Activated naive CD8-positive, alpha-beta T cell treated with anti-CD3 and anti-CD28 coated beads, Interleukin-2, amount 10 ng/mL, durations not matched to agents 7 days and 5 days (primary cell): ENCODE results near the gene TRIM46. TPM values are rescaled to one million over a fixed set of nuclear protein-coding genes. Genes with fewer than 3 reads are reported as not detected.

ENCODE experiments used
- ATAC-seq: fragments of 150-1000 bp; cut with Tn5 transposase; one replicate; pipeline ENCODE4 v1.10.0; 2021; ENCODE audit warnings: low read depth, moderate library complexity
- POLR2A ChIA-PET: fragments of 350-600 bp; sonication (Branson Sonifier 250); formaldehyde crosslinking; loops from one replicate; lab custom pipeline; 2021; ENCODE audit warnings: antibody characterized with exemption; lab: Charles Lee
- DNase-seq: peaks from one replicate; pipeline ENCODE4 v3.0.0; 2021
- H3K27ac Mint-ChIP-seq: one replicate; pipeline ENCODE4 v1.8.0; 2022; ENCODE audit warnings: mild to moderate bottlenecking, mixed read lengths
- H3K27me3 Mint-ChIP-seq: one replicate; pipeline ENCODE4 v1.8.0; 2022; ENCODE audit warnings: mild to moderate bottlenecking, moderate library complexity, mixed read lengths
- H3K36me3 Mint-ChIP-seq: one replicate; pipeline ENCODE4 v1.8.0; 2021; ENCODE audit warnings: mild to moderate bottlenecking, mixed read lengths
- H3K4me1 Mint-ChIP-seq: one replicate; pipeline ENCODE4 v1.8.0; 2021; ENCODE audit warnings: mixed read lengths
- H3K4me3 Mint-ChIP-seq: one replicate; pipeline ENCODE4 v1.8.0; 2022; ENCODE audit warnings: mild to moderate bottlenecking, moderate library complexity, mixed read lengths
- H3K9me3 Mint-ChIP-seq: one replicate; pipeline ENCODE4 v1.8.0; 2021; ENCODE audit warnings: mixed read lengths
- total RNA-seq, 2 experiments: library from RNA; stranded (reverse); gene quantifications; one replicate each; pipeline ENCODE4 v1.2.3, GENCODE V29; 2021

The TRIM46 gene
- total RNA-seq, 2 experiments from 2014 or later, result 12.4 to 13.4 TPM

DNA sequence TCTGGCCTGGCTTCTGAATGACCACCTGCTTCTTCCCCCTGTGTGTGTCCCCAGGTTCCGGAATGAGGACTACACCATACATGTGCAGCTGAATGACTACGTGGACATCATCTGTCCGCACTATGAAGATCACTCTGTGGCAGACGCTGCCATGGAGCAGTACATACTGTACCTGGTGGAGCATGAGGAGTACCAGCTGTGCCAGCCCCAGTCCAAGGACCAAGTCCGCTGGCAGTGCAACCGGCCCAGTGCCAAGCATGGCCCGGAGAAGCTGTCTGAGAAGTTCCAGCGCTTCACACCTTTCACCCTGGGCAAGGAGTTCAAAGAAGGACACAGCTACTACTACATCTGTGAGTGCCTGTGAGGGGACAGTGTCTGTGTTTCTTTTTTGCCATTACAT, 42.4 kb upstream of the TRIM46 start:
- POLR2A ChIA-PET, result no interaction called here
- Mint-ChIP-seq H3K4me3 (no peak overlapping the region), H3K9me3 (no peaks in the 10 kb centered on the region), H3K36me3 (peaks cover 3% of the 10 kb centered on the region), H3K27me3 (peaks cover 27% of the 10 kb centered on the region), H3K4me1 (peaks cover 32% of the 10 kb centered on the region), H3K27ac (no peak overlapping the region)
- ATAC-seq (no peak), DNase-seq (no peak)

DNA sequence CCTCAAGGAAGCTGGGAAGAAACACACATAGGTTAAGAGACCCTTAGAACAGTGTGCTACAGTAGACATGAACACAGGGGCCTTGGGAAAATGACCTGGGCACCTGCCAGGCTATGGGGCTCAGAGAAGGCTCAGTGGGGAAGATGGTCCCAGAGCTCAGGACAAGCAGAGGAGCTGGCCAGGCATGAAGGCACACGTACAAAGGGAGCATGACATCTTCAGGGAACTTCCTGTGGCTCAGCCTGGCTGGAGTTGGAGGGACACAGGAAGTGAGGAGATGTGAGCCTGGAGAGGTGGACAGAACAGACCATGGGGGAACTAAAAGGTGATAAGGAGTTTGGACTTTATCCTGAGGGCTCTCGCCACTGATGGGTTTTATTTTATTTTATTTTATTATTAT, 41.8 kb upstream of the TRIM46 start:
- DNase-seq, result no peak
- no peak overlapping the region for H3K4me3 Mint-ChIP-seq
- H3K27ac Mint-ChIP-seq, result peak overlapping the region; percentile 28
- no peaks in the 10 kb centered on the region for H3K9me3 Mint-ChIP-seq
- peaks cover 3% of the 10 kb centered on the region for H3K36me3 Mint-ChIP-seq
- no peak for ATAC-seq
- H3K4me1 Mint-ChIP-seq, result peaks cover 32% of the 10 kb centered on the region
- POLR2A ChIA-PET, result no interaction called here
- peaks cover 23% of the 10 kb centered on the region for H3K27me3 Mint-ChIP-seq

- peaks cover 6% of the 10 kb centered on the region for H3K27me3 Mint-ChIP-seq
- peaks cover 30% of the 10 kb centered on the region for H3K4me1 Mint-ChIP-seq
- POLR2A ChIA-PET, result interaction anchor here (1.4 to 1.6 kb wide), 2 partner anchors 12 to 39 kb away, joined by 3 to 7 read pairs; partner anchors contain the start of gene KRTCAP2
- H3K9me3 Mint-ChIP-seq, result no peaks in the 10 kb centered on the region
- ATAC-seq, result no peak
- H3K27ac Mint-ChIP-seq, result no peak overlapping the region
- peaks cover 9% of the 10 kb centered on the region for H3K36me3 Mint-ChIP-seq
- no peak overlapping the region for H3K4me3 Mint-ChIP-seq
- DNase-seq, result no peak
These were observed 39.8 kb upstream of the TRIM46 start for GRCh38 chr1:155133799-155134281.

GRCh38 chr1:155134322-155134721, 39.3 kb upstream of the TRIM46 start:
- Mint-ChIP-seq H3K4me1 (peaks cover 30% of the 10 kb centered on the region), H3K36me3 (peaks cover 11% of the 10 kb centered on the region), H3K27me3 (peaks cover 6% of the 10 kb centered on the region), H3K9me3 (no peaks in the 10 kb centered on the region), H3K27ac (peak overlapping the region; percentile 95), H3K4me3 (peak overlapping the region; percentile 91)
- DNase-seq (no peak), ATAC-seq (no peak)
- POLR2A ChIA-PET, result interaction anchor here (1.1 to 1.6 kb wide), 3 partner anchors 12 to 182 kb away, joined by 3 to 7 read pairs (median 3); partner anchors contain the start of gene KRTCAP2

- Mint-ChIP-seq H3K4me3 (peak overlapping the region; percentile 91), H3K36me3 (peaks cover 11% of the 10 kb centered on the region), H3K27me3 (peaks cover under 1% of the 10 kb centered on the region), H3K9me3 (no peaks in the 10 kb centered on the region), H3K4me1 (peaks cover 27% of the 10 kb centered on the region), H3K27ac (peak overlapping the region; percentile 95)
- DNase-seq (no peak), ATAC-seq (no peak)
- POLR2A ChIA-PET, result interaction anchor here (0.5 to 1.6 kb wide), 5 partner anchors 9 to 181 kb away, joined by 3 to 7 read pairs (median 4); partner anchors contain the start of gene KRTCAP2
These were observed 38.7 kb upstream of the TRIM46 start for GRCh38 chr1:155134880-155135414.

- POLR2A ChIA-PET, result interaction anchor here (0.5 to 1.6 kb wide), 6 partner anchors 8 to 181 kb away, joined by 3 to 7 read pairs (median 4); partner anchors contain the start of gene KRTCAP2
These were observed 38.1 kb upstream of the TRIM46 start, which contains the start of gene SLC50A1 for GRCh38 chr1:155135415-155136028. Gene SLC50A1 (plus strand): TSS chr1:155135852. CDS start chr1:155135912, 60 bp downstream.

DNA sequence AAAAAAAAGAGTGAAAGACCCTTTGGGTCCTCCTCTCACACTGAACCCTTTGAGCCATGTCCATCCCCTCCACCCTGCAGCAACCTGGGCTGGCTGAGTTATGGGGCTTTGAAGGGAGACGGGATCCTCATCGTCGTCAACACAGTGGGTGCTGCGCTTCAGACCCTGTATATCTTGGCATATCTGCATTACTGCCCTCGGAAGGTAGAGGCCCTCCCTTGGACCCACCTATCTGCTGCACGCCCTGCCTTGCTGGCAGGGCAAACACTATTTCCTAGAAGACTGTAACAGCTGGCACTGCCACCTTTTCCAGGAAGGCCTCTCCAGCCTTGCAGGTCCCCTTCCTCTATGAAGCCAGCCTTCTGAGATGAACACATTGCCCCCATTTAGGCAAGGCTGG, 36.9 kb upstream of the TRIM46 start:
- DNase-seq (peak; percentile 54), ATAC-seq (peak; percentile 4)
- H3K4me1 Mint-ChIP-seq, result peaks cover 30% of the 10 kb centered on the region

More at GRCh38 chr1:155135415-155136028, 38.1 kb upstream of the TRIM46 start, which contains the start of gene SLC50A1:
- DNase-seq (peak; percentile 98), ATAC-seq (peak; percentile 76)
- Mint-ChIP-seq H3K36me3 (peaks cover 12% of the 10 kb centered on the region), H3K4me1 (peaks cover 28% of the 10 kb centered on the region), H3K9me3 (no peaks in the 10 kb centered on the region), H3K27me3 (no peaks in the 10 kb centered on the region), H3K27ac (peak within 1 kb of the TSS; percentile 95), H3K4me3 (peak within 1 kb of the TSS; percentile 91)

GRCh38 chr1:155137154-155137949, 36.3 kb upstream of the TRIM46 start:
- POLR2A ChIA-PET, result interaction anchor here (0.9 to 1.1 kb wide), 3 partner anchors 36 to 114 kb away, joined by 3 read pairs; partner anchors contain the start of gene KRTCAP2
- no peak for DNase-seq
- peak overlapping the region; percentile 91 for H3K4me3 Mint-ChIP-seq
- peaks cover 3% of the 10 kb centered on the region for H3K27me3 Mint-ChIP-seq
- ATAC-seq, result no peak
- H3K36me3 Mint-ChIP-seq, result peaks cover 9% of the 10 kb centered on the region
- no peaks in the 10 kb centered on the region for H3K9me3 Mint-ChIP-seq
- H3K27ac Mint-ChIP-seq, result peak overlapping the region; percentile 95
- H3K4me1 Mint-ChIP-seq, result peaks cover 28% of the 10 kb centered on the region

More for the DNA sequence above, 36.9 kb upstream of the TRIM46 start:
- POLR2A ChIA-PET, result interaction anchor here (0.6 to 1.1 kb wide), 5 partner anchors 9 to 115 kb away, joined by 3 to 4 read pairs (median 3); partner anchors contain the start of genes EFNA1 and KRTCAP2
- no peaks in the 10 kb centered on the region for H3K9me3 Mint-ChIP-seq
- H3K36me3 Mint-ChIP-seq, result peaks cover 12% of the 10 kb centered on the region
- peak overlapping the region; percentile 91 for H3K4me3 Mint-ChIP-seq
- peak overlapping the region; percentile 95 for H3K27ac Mint-ChIP-seq
- peaks cover 1% of the 10 kb centered on the region for H3K27me3 Mint-ChIP-seq

DNA sequence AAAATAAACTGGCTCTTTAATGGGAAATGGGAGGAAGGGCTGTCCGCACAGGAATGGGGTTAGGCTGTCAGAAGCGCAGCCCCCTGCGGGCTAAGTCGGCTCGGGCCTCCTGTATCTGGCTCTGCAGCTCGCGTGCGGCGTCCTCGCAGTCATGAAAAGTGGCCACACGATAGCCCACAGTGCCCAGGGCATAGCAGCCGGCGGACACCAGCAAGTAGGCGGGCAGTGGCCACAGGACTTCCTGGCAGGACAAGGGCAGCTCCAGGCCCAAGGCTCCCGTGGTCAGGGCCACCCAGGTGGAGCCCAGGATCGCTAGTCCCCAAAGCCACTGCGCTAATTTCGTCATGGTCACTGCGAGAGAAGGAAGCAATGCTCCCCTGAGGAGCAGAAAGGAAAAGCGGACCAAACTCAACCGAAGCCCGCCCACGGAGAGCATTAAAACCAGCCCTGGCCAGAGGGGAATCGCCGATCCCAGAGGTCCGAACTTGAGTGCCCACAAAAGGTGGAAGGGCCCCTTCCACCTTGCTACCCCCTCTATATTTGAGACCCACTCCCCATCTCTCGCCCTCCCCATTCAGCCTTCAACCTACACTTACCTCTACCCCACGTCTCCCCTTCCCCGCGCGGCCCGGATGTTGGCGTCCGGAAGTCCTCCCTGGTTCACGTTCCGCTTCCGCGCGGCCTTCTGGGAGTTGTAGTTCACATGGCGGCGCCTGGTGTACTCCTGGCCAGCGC, 33.6 kb upstream of the TRIM46 start, which contains the start of gene DPM3:
Gene DPM3, minus strand, starts transcription at position 637 of the 735 bp plus-strand sequence. Its CDS starts 291 bp downstream, at position 346.
- ATAC-seq (peak; percentile 62), DNase-seq (peak; percentile 88)
- Mint-ChIP-seq H3K36me3 (peaks cover 9% of the 10 kb centered on the region), H3K27ac (peak within 1 kb of the TSS; percentile 97), H3K4me1 (peaks cover 22% of the 10 kb centered on the region), H3K27me3 (peaks cover 3% of the 10 kb centered on the region), H3K9me3 (no peaks in the 10 kb centered on the region), H3K4me3 (peak within 1 kb of the TSS; percentile 97)
- POLR2A ChIA-PET, result interaction anchor here (0.5 to 1.5 kb wide), 2 partner anchors 10 to 427 kb away, joined by 3 to 5 read pairs; no protein-coding TSS in a partner anchor

GRCh38 chr1:155140630-155140953, 33.1 kb upstream of the TRIM46 start:
- H3K9me3 Mint-ChIP-seq, result no peaks in the 10 kb centered on the region
- H3K36me3 Mint-ChIP-seq, result peaks cover 9% of the 10 kb centered on the region
- POLR2A ChIA-PET, result interaction anchor here (0.5 to 1.5 kb wide), 2 partner anchors 10 to 426 kb away, joined by 3 to 5 read pairs; no protein-coding TSS in a partner anchor
- H3K27ac Mint-ChIP-seq, result peak overlapping the region; percentile 97
- ATAC-seq (no peak), DNase-seq (no peak)
- H3K4me3 Mint-ChIP-seq, result peak overlapping the region; percentile 97
- peaks cover 23% of the 10 kb centered on the region for H3K4me1 Mint-ChIP-seq
- peaks cover 4% of the 10 kb centered on the region for H3K27me3 Mint-ChIP-seq

GRCh38 chr1:155141749-155142148, 31.9 kb upstream of the TRIM46 start:
- Mint-ChIP-seq H3K36me3 (peaks cover 9% of the 10 kb centered on the region), H3K4me1 (peaks cover 23% of the 10 kb centered on the region), H3K9me3 (no peaks in the 10 kb centered on the region), H3K4me3 (no peak overlapping the region), H3K27ac (no peak overlapping the region), H3K27me3 (peaks cover 7% of the 10 kb centered on the region)
- ATAC-seq (no peak), DNase-seq (no peak)
- POLR2A ChIA-PET, result no interaction called here

DNA sequence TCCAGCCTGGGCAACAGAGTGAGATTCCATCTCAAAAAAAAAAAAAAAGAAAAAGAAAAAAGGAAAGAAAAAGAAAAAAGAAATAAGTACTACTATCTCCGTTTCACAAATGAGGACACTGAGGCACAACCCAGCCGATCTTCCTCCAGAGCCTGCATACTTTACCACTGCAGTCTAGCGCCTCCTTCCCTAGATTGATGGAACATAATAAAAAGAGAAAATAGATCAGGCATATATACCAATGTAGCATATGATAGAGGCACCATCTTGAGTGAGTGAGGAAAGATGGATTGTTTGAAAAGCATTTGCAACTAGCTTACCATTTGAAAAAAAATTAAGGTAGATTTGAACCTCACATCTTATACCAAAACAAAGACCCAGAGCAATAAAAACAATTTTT, 28.2 kb upstream of the TRIM46 start:
- POLR2A ChIA-PET, result interaction anchor here (1.3 kb wide), 1 partner anchor 11 kb away, joined by 3 read pairs; no protein-coding TSS in a partner anchor
- H3K4me1 Mint-ChIP-seq, result peaks cover 6% of the 10 kb centered on the region
- no peaks in the 10 kb centered on the region for H3K9me3 Mint-ChIP-seq
- ATAC-seq (no peak), DNase-seq (no peak)
- H3K27ac Mint-ChIP-seq, result no peak overlapping the region
- no peaks in the 10 kb centered on the region for H3K36me3 Mint-ChIP-seq
- no peak overlapping the region for H3K4me3 Mint-ChIP-seq
- H3K27me3 Mint-ChIP-seq, result peaks cover 22% of the 10 kb centered on the region
